ENCODE data around the gene C4orf36. TPM values are rescaled to one million over a fixed set of nuclear protein-coding genes. Genes with fewer than 3 reads are reported as not detected.

Gene C4orf36
- total and polyA plus RNA-seq, 2 of the 8 experiments (the other 6 are each of a cell fraction or from before 2014, with no cell fraction given), result 1.2 to 1.5 TPM

DNA sequence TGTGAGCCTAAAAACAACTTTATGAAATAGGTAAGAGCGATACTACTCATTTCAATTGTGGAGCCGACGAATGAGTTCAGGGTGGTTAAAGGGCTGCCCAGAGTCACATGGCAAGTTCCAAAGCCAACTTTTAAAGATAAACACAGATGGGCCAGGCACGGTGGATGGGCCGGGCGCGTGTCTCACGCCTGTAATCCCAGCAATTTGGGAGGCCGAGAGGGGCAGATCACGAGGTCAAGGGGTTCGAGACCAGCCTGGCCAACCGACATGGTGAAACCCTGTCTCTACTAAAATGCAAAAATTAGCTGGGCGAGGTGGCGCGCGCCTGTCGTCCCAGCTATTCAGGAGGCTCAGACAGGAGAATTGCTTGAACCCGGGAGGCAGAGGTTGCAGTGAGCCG lies 914 bp upstream of the C4orf36 start:
- CTCF ChIA-PET (ENCODE audit: partially characterized antibody), result interaction anchor here (0.8 to 3.6 kb wide), 5 partner anchors 14 to 398 kb away, joined by 3 to 33 read pairs (median 4); no protein-coding TSS in a partner anchor

More for the DNA sequence above, 914 bp upstream of the C4orf36 start:
- WGBS, 2 experiments (ENCODE audit: extremely low coverage in 1 of 2, insufficient coverage in 1 of 2, insufficient read length in 1 of 2, insufficient replicate concordance in 2 of 2, low coverage in 1 of 2, low lambda C conversion rate in 2 of 2, missing lambda C conversion rate in 1 of 2), result 90% methylated on average over 19 of the region's 19 CpGs; no CpG with 5 or more reads in 1 of the 2 experiments
- no peaks in the 10 kb centered on the region for H4K20me1 ChIP-seq (replicated peaks in 1 of 2; ENCODE audit: control insufficient read depth in 1 of 2, insufficient read depth in 2 of 2, low read length in 2 of 2)
- peak overlapping the region in 1 of 2 experiments; percentile 73; a peak in 1 of 4 replicates for H3K4me2 ChIP-seq (ENCODE audit: insufficient read depth in 1 of 2, low read depth in 2 of 2, low read length in 2 of 2)
- H4K91ac ChIP-seq (replicated peaks; ENCODE audit: insufficient read length, low read length), result no peak overlapping the region
- no peak overlapping the region for H2AFZ ChIP-seq (ENCODE audit: low read length)
- peaks cover 8% of the 10 kb centered on the region for H3K23me2 ChIP-seq (ENCODE audit: low read depth, low read length)
- H2AK5ac ChIP-seq (ENCODE audit: low read depth, low read length), result no peak overlapping the region
- no peaks in the 10 kb centered on the region for H3K79me2 ChIP-seq (ENCODE audit: control insufficient read depth in 1 of 2, insufficient read depth in 2 of 2, low read length in 2 of 2)
- peaks cover 0 to 6% (median 2%) of the 10 kb centered on the region in 4 experiments; a peak in 3 of 7 replicates for H3K27me3 ChIP-seq (replicated peaks in 1 of 4; ENCODE audit: control insufficient read depth in 3 of 4, extremely low read depth in 1 of 4, insufficient read depth in 3 of 4, low read length in 3 of 4)
- no peak overlapping the region for H3K23ac ChIP-seq (ENCODE audit: insufficient read length)
- no peak overlapping the region for H3K27ac ChIP-seq (ENCODE audit: low read depth, low read length)
- H3K36me3 ChIP-seq (ENCODE audit: control insufficient read depth in 2 of 4, insufficient read depth in 4 of 4, low read length in 3 of 4), result no peaks in the 10 kb centered on the region
- no peaks in the 10 kb centered on the region for H3K9me3 ChIP-seq (ENCODE audit: insufficient read depth in 2 of 2, low read depth in 1 of 2, low read length in 1 of 2)
- no peak overlapping the region for H3K4ac ChIP-seq (replicated peaks; ENCODE audit: insufficient read length, low read depth, low read length)
- H3K14ac ChIP-seq (ENCODE audit: insufficient read length), result no peak overlapping the region
- peak overlapping the region in 3 of 4 experiments; percentile 69 to 83 (median 71); a peak in 3 of 8 replicates for H3K4me3 ChIP-seq (ENCODE audit: extremely low read depth in 1 of 4, insufficient read depth in 2 of 4, low read depth in 3 of 4, low read length in 4 of 4)
- no peak overlapping the region for H2BK5ac ChIP-seq (ENCODE audit: low read depth, low read length)
- H2BK15ac ChIP-seq (ENCODE audit: low read length), result no peak overlapping the region
- H2BK120ac ChIP-seq (replicated peaks; ENCODE audit: low read depth, low read length), result no peak overlapping the region
- no peak for DNase-seq (ENCODE audit: low read depth in 1 of 2, low spot score in 2 of 2)
- TF ChIP-seq NANOG (IDR thresholded peaks at IDR 0.05; ENCODE audit: insufficient read depth, low read depth, low read length, poor library complexity, severe bottlenecking) (no peak), HDAC6 (IDR thresholded peaks at IDR 0.05; ENCODE audit: low read depth, low read length) (no peak), CBX8 (IDR thresholded peaks at IDR 0.05; ENCODE audit: borderline replicate concordance, low read depth, low read length) (no peak), TAF1 (IDR thresholded peaks at IDR 0.05; ENCODE audit: low read depth, low read length) (no peak), JUN (IDR thresholded peaks at IDR 0.05; ENCODE audit: low read depth, low read length) (no peak), YY1 (IDR thresholded peaks at IDR 0.05; ENCODE audit: low read depth, low read length) (no peak), PHF8 (conservative IDR thresholded peaks at IDR 0.05; ENCODE audit: low read depth, low read length) (no peak)
- H3K79me1 ChIP-seq (ENCODE audit: low read depth, low read length), result no peaks in the 10 kb centered on the region
- no peak overlapping the region for H4K5ac ChIP-seq (ENCODE audit: insufficient read length, low read depth, low read length)
- POLR2A ChIA-PET (ENCODE audit: partially characterized antibody), result interaction anchor here (0.7 to 2.1 kb wide), 4 partner anchors 10 to 393 kb away, joined by 4 to 15 read pairs (median 4); partner anchors contain the start of gene PTPN13
- no peak overlapping the region for H3K9ac ChIP-seq (replicated peaks in 1 of 4; ENCODE audit: extremely low read depth in 1 of 4, low read depth in 3 of 4, low read length in 3 of 4)
- peaks cover 0 to 3% (median under 1%) of the 10 kb centered on the region in 4 experiments; a peak in 1 of 7 replicates for H3K4me1 ChIP-seq (replicated peaks in 1 of 4; ENCODE audit: control insufficient read depth in 3 of 4, insufficient read depth in 4 of 4, low read length in 3 of 4)
- no peak overlapping the region for H3K56ac ChIP-seq (replicated peaks; ENCODE audit: insufficient read length, low read depth, low read length)
- H3K18ac ChIP-seq (ENCODE audit: extremely low read depth, low read length), result no peak overlapping the region
- no peak overlapping the region for H4K8ac ChIP-seq (ENCODE audit: extremely low read depth, insufficient read depth, low read length)
- no peak for FAIRE-seq
- no peak overlapping the region for H2BK20ac ChIP-seq (ENCODE audit: low read length)
- peak overlapping the region; percentile 95; the same call in 1 of the 2 replicates for H2BK12ac ChIP-seq (ENCODE audit: low read depth, low read length)

Data from H1 (cell line).